GM21737 (cell line): ENCODE data around the gene KCNMA1.
"Not testable (repeated sequence)": the region's sequence is repeated elsewhere in the genome, so short reads cannot be mapped to it uniquely, and the experiment has no call there.

Source experiments
- ATAC-seq: cut with Tn5 transposase; IDR thresholded peaks from one replicate; pipeline ENCODE4 v1.9.1; 2021; ENCODE audit warnings: mild to moderate bottlenecking, moderate library complexity; ENCODE audit not compliant: unreplicated experiment

KCNMA1 gene

GRCh38 chr10:77664696-77665095, 27.1 kb upstream of the KCNMA1 start:
- ATAC-seq = no peak

- no peak for ATAC-seq
Observed at GRCh38 chr10:77664008-77664407, 26.4 kb upstream of the KCNMA1 start.

DNA sequence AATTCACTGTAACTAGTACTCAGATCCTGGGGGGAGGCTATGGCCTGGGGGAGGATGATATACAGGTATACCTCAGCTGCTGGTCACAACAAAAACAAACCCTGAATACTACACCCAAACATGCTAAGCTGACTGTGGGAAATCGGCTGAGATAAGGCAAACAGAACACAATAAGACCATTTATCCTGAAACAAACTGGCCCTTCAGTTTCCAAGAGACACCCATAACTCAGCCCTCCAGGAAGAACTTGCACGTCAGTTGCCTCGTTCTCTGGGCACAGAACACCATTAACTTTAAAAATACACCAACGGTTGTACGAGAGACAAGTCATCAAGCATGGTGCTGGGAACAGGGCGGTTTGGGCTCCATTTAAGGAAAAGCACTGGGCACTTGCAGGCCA, 24.1 kb upstream of the KCNMA1 start:
- no peak for ATAC-seq

DNA sequence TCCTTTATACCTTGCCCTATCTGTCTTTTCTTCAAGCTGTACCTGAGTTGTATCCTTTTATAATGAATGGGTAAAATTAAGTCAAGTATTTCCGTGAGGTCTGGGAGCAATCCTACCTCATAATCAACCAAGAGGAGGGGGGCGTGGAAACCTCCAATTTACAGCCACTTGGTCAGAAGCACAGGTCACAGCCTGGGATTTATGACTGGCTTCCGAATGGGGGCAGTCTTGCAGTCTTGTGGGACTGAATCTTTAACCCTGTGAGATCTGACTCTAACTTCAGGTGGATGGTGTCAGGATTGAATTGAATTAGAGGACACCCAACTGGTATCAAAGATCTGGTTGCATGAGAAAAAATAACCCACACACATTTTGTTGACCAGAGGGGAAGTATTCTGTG, 23.5 kb upstream of the KCNMA1 start:
- no peak for ATAC-seq

DNA sequence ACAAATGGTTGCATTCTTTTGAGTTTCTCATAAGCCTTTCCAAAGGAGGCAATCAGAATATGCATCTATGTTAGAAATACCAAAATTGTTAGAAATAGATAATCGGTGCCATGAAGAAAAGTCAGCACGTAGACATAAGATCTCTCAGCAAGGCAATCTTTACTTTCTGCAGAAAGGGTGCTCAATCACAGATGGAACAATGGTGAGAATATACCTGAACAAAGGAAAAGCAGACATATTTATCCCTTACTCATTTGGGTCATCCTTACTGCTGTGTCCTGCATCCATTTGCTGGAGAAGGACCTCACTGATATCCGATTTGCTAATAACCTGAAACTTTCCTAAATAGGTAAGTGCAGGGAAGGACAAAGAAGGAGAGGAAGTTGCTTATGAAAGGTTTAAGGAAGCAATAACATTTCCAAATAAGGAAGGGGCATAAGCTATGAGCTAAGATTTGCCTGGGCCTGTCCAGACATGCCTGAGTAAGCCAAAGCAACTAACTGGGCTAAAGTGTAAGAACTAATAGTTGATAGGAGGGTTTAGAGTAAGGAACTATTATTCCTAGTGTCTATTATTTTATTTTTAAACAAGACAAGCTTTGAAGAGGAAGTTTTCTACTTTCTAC, 21.6 kb upstream of the KCNMA1 start:
- ATAC-seq = not testable (repeated sequence)

DNA sequence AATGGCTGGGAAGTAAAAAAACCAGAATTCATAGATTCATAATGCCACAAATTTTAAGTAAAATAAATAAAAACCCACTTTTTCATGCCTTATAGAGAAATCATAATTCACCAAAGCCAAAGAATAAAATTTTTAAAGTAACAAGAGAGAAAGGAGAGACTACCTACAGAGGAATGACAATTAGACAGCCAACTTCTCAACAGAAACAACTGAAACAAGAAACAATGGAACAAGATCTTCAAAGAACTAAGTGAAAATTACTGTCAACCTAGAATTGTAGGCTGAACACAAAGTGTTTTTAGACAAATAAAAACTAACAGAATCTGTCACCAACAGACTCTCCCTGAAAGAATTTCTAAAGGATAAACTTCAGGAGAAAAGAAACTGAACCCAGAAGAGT, 15.6 kb upstream of the KCNMA1 start:
- ATAC-seq = no peak

DNA sequence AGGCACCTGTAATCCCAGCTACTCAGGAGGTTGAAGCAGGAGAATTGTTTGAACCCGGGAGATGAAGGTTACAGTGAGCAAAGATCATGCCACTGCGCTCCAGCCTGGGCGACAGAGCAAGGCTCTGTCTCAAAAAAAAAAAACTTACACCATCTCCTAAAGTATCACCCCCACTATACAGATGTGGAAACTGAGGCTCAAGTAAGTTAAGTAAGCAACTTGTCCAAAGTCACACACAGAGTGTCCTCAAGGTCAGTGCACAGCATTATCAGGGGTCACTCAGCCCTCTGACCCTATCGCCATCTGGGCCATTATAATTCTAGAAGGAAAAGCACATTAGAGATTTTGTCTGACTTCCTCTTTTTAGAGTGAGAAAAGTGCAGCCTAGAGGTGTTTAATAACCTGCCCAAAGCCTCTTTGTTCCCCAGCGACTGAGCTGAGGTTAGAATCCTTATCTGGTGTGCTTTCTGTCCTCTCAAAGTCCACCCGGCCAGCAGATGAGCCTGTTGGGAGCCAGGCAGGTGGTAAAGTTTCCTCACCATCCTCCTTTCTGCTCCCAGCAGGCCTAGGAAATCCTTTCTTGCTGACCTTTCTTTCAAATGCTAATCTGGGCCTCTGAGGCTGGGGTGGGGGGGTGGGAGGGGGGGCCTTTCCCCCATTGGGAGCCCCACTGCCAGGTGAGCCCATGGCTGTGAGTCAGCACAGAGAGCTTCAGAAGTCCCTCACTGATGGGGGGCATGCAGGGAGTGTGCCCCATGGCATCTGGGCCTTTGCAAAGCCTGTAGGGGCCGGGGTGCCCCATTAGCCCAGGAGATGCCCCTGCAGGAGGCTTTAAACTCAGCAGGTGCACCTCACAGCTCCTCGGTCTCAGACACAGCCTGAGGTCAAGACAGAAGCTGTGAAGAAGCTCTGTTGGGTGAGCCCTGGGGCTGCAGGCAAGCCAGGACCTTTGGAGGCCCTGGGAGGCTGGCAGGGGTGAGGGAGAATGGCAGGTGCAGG, 12.0 kb upstream of the KCNMA1 start:
- no peak for ATAC-seq

DNA sequence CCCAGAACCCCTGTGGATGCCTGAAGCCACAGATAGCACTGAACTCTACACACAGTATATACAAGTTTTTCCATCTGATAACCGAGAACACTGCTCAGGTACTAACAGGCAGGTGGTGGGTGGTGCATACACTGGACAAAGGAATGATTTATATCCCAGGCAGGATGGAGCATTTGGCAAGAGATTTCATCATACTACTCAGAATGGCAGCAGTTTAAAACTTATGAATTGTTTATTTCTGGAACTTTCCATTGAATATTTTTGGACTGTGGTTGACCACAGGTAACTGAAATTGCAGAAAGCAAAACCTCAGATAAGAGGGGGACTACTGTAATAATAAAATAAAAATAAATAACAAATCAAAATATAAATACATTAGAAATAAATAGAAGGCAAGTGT, 10.9 kb upstream of the KCNMA1 start:
- ATAC-seq = no peak

- ATAC-seq = no peak
Observed at GRCh38 chr10:77647543-77648293, 10.1 kb upstream of the KCNMA1 start.

DNA sequence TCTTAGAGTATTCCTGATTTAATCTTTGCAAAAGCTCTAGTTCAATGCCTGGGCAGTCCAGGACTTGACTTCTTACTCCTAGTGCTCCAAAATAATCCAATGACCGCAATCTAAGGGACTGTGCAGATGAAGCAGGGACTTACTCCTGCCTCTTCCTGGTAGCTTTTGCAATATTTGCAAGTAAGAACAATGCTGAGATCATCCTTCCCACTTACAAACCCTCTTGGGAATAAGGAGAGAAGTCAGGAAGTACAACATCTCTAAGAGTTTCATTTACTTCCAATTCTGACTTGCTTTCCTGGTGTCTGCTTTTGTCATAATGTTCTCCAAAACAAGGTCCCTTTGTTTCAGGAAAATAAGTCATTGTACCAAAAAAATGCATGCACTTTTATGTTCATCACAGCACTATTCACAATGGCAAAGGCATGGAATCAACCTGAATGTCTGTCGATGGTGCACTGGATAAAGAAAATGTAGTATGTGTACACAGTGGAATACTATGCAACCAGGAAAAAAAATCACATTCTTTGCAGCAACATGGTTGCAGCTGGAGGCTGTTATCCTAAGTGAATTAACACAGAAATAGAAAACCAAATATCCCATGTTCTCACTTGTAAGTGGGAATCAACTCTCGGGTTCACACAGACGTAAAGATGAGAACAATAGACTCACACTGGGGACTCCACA, 7.1 kb upstream of the KCNMA1 start:
- no peak for ATAC-seq

GRCh38 chr10:77643795-77644468, 6.3 kb upstream of the KCNMA1 start:
- no peak for ATAC-seq

GRCh38 chr10:77641788-77642397, 4.3 kb upstream of the KCNMA1 start:
- no peak for ATAC-seq

GRCh38 chr10:77641344-77641743, 3.7 kb upstream of the KCNMA1 start:
- no peak for ATAC-seq

DNA sequence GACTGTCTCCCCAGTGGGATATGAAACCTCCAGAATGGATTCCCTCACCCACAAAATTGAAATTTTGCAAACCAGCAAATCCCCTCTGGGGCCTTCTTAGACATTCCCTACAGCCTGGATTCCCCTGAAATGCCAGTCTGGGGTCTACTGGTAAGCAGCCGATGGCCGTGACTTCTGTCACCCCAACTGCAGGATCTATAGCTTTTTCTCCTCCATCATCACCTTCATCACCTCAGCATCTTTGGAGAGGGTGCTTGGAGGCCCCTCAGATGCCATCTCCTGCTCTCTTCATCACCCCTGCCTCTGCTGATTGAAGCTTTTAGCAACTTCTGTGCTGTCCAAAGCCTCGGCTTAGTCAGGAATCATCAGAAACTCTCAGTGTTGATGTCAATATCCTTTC, 2.6 kb upstream of the KCNMA1 start:
- ATAC-seq = no peak

- ATAC-seq = no peak
Observed at GRCh38 chr10:77639756-77640155, 2.1 kb upstream of the KCNMA1 start.

DNA sequence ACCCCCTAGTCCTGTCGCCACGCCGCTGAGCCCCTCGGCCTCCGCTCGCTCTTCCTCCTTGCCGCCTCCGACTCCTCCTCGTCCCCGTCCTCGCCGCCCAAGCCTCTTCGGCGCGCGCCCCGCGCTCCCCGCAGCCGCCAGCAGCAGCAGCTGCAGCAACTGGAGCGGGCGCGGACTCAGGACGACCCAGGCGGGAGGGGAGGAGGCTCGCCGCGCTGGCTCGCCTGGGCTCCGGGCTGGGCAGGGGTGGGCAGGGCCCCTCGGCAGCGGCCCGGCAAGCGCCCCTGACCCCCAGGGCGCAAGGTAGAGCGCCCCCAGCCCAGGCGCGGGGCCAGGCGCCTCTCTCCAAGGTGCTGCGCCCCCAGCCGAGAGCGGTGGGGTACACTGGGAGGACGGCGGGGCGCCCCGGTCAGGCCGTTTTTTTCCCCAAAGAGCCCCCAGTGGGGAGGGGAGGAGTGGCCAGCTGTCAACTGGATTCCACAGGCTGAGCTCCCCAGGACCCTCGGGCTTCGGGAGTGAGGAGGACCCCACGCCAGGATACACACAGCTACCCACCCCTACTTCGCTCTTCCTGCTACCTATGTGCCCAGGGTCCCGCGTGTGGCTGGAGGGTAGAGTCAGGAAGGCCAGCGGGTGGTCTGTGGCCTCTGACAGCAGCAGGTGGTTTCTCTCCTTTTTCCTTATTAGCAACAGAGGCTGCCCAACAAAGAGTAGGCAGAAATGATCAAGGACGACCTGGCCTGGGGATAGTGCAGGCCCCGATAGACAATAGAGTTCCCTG, 903 bp upstream of the KCNMA1 start:
- ATAC-seq = no peak

- ATAC-seq = no peak
Observed at GRCh38 chr10:77636967-77637531, 559 bp downstream of the KCNMA1 start.

DNA sequence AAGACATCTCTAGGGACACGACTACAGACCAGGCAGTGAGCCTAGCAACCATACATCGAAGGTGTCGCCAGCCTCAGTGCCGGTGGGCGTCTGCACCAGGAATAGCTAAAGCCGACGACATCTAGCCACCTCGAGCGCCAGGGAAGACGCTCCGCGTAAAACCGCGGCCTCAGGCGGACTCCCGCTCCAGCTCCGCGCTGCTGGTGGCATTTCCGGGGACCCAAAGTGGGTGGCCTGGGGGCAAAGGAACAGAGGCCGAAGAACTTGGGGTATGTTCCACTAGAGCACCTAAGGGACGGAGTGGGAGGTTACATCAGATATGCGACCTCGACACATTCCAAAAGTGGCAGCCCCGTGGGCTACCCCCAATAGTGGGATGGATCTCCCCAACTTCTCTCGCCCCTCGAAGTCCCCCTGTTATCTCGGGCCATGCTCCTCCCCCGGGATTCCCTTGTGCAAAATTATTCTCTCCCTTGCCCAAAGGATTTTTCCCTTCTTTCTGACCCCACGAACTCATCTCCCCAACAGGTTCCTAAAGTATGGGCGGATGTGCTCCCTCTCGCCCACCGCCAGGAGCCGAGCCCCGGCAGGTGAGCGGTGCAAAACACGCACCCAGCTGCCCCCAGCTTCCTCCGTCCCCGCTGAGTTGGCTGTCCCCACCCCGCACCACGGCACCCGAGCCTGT, 1.2 kb downstream of the KCNMA1 start:
- ATAC-seq = no peak
